Measurements from ENCODE around the gene MEPE.

The MEPE gene

DNA sequence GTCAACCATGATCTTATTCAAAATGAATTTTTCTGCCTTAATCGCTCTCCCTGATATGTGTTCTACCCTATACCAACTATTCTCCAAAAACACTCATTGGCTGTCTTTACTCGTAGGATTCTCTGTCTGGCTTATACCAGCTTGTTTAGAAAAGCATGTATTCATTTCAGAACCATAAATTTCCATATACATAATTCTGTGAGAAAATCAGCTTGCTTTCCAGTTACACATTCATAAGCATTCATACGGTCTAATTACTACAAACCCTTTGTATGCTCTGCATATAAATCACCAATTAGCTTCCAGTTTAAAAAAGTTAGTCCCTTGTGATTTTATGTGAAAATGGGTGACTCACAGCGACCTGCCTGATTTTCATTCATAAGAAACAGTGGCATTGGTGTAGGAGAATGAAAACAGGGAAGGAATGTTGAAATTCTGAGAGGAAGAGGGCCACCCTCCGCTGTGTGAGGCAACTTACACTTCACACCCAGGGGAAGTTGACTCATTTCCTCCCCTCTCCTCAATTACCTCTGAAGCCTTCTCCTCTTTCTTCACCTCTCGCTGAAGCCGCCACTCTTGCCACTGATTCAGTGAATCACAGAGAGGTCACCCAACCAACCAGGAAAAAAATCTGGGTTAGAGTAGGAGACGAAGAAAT, 63.3 kb downstream of the MEPE start:
- TF ChIP-seq CTCF (conservative IDR thresholded peaks at IDR 0.05; ENCODE audit: low read depth, low read length), result no peak
- peak; percentile 91 for DNase-seq (ENCODE audit: low read depth)
- H3K4me3 ChIP-seq (ENCODE audit: low read depth, low read length), result no peak overlapping the region
